WTC11 (cell line): ENCODE results near the gene QKI. TPM values are rescaled to one million over a fixed set of nuclear protein-coding genes. Genes with fewer than 3 reads are reported as not detected.

Experiments
- ATAC-seq: fragments of 200-7000 bp; cut with Tn5 transposase; 2 replicates; pipeline ENCODE4 v1.10.0; 2021; ENCODE audit warnings: mild to moderate bottlenecking, moderate library complexity
- CTCF ChIA-PET: fragments of 300-600 bp; sonication (Branson Sonifier 250); formaldehyde crosslinking; loops from one replicate; lab custom pipeline; 2021; ENCODE audit warnings: antibody characterized with exemption; lab: Charles Lee
- POLR2A ChIA-PET: fragments of 350-600 bp; sonication (Branson Sonifier 250); formaldehyde crosslinking; loops from one replicate; lab custom pipeline; 2021; ENCODE audit warnings: antibody characterized with exemption; lab: Charles Lee
- DNase-seq: peaks from one replicate; pipeline ENCODE4 v3.0.0; 2021; ENCODE audit warnings: low spot score
- H3K27ac Mint-ChIP-seq: 2 replicates; pipeline ENCODE4 v1.8.0; 2021; ENCODE audit warnings: mixed read lengths
- H3K27me3 Mint-ChIP-seq: 2 replicates; pipeline ENCODE4 v1.8.0; 2021; ENCODE audit warnings: low read depth, mild to moderate bottlenecking, moderate library complexity, mixed read lengths
- H3K36me3 Mint-ChIP-seq: 2 replicates; pipeline ENCODE4 v1.8.0; 2021; ENCODE audit warnings: mixed read lengths
- H3K4me1 Mint-ChIP-seq: 2 replicates; pipeline ENCODE4 v1.8.0; 2022; ENCODE audit warnings: mixed read lengths
- H3K4me3 Mint-ChIP-seq: 2 replicates; pipeline ENCODE4 v1.8.0; 2021; ENCODE audit warnings: mild to moderate bottlenecking, moderate library complexity, mixed read lengths
- H3K9me3 Mint-ChIP-seq: 2 replicates; pipeline ENCODE4 v1.8.0; 2021; ENCODE audit warnings: mixed read lengths
- ATF1 ChIP-seq: sonication (generic); formaldehyde crosslinking; IDR thresholded peaks from 2 replicates; pipeline ENCODE4 v1.8.1; 2023; ENCODE audit warnings: mild to moderate bottlenecking, moderate library complexity, missing genetic modification reagents
- CREM ChIP-seq: sonication (generic); formaldehyde crosslinking; IDR thresholded peaks from 2 replicates; pipeline ENCODE4 v1.8.1; 2022; ENCODE audit warnings: mild to moderate bottlenecking, missing genetic modification reagents, moderate library complexity
- FOXK1 ChIP-seq: sonication (generic); formaldehyde crosslinking; IDR thresholded peaks from 2 replicates; pipeline ENCODE4 v1.8.0; 2022; ENCODE audit warnings: mild to moderate bottlenecking, moderate library complexity, missing genetic modification reagents
- GABPB1 ChIP-seq: sonication (generic); formaldehyde crosslinking; IDR thresholded peaks from 2 replicates; pipeline ENCODE4 v1.8.1; 2023; ENCODE audit warnings: mild to moderate bottlenecking, missing genetic modification reagents
- GRHL2 ChIP-seq: fragments of 250-450 bp; sonication (Bioruptor Pico); IDR thresholded peaks from 2 replicates; pipeline ENCODE4 v1.8.0; 2022; ENCODE audit warnings: mild to moderate bottlenecking, moderate library complexity; ENCODE audit not compliant: insufficient replicate concordance, severe bottlenecking
- GTF2I ChIP-seq: fragments of 250-450 bp; sonication (Bioruptor Pico); conservative IDR thresholded peaks from 2 replicates; pipeline ENCODE4 v1.4.0; 2021; ENCODE audit warnings: mild to moderate bottlenecking
- HMGA2 ChIP-seq: fragments of 250-450 bp; sonication (Bioruptor Pico); IDR thresholded peaks from 2 replicates; pipeline ENCODE4 v1.4.0; 2021; ENCODE audit warnings: mild to moderate bottlenecking, moderate library complexity
- JUN ChIP-seq: sonication (generic); formaldehyde crosslinking; IDR thresholded peaks from 2 replicates; pipeline ENCODE4 v1.8.0; 2023; ENCODE audit warnings: mild to moderate bottlenecking, missing genetic modification reagents
- MLX ChIP-seq: sonication (generic); formaldehyde crosslinking; IDR thresholded peaks from 2 replicates; pipeline ENCODE4 v1.8.1; 2023; ENCODE audit warnings: mild to moderate bottlenecking, missing genetic modification reagents, moderate library complexity
- NR3C1 ChIP-seq: sonication (generic); formaldehyde crosslinking; conservative IDR thresholded peaks from 2 replicates; pipeline ENCODE4 v1.8.1; 2023; ENCODE audit warnings: low read depth, mild to moderate bottlenecking, missing genetic modification reagents
- RORB ChIP-seq: fragments of 250-450 bp; sonication (Bioruptor Pico); IDR thresholded peaks from 2 replicates; pipeline ENCODE4 v1.9.0; 2021; ENCODE audit warnings: mild to moderate bottlenecking
- SOX15 ChIP-seq: fragments of 250-450 bp; sonication (Bioruptor Pico); IDR thresholded peaks from 2 replicates; pipeline ENCODE4 v1.9.0; 2021; ENCODE audit warnings: mild to moderate bottlenecking
- SP1 ChIP-seq: sonication (generic); formaldehyde crosslinking; conservative IDR thresholded peaks from 2 replicates; pipeline ENCODE4 v1.8.1; 2022; ENCODE audit warnings: missing genetic modification reagents
- TCF7 ChIP-seq: sonication (generic); formaldehyde crosslinking; IDR thresholded peaks from 2 replicates; pipeline ENCODE4 v1.8.0; 2022; ENCODE audit warnings: mild to moderate bottlenecking, low read depth, missing genetic modification reagents, moderate library complexity
- TP53 ChIP-seq: sonication (generic); formaldehyde crosslinking; IDR thresholded peaks from 2 replicates; pipeline ENCODE4 v1.8.1; 2023; ENCODE audit warnings: mild to moderate bottlenecking, missing genetic modification reagents
- ZNF281 ChIP-seq: sonication (generic); formaldehyde crosslinking; IDR thresholded peaks from 2 replicates; pipeline ENCODE4 v1.8.0; 2023; ENCODE audit warnings: mild to moderate bottlenecking, missing genetic modification reagents
- ZNF396 ChIP-seq: fragments of 250-450 bp; sonication (Bioruptor Pico); IDR thresholded peaks from 2 replicates; pipeline ENCODE4 v1.8.0; 2021; ENCODE audit warnings: mild to moderate bottlenecking, moderate library complexity, borderline replicate concordance
- total RNA-seq: library from RNA; stranded (reverse); gene quantifications from 3 replicates; pipeline ENCODE4 v1.2.3, GENCODE V29; 2021
- TF ChIP-seq, protein P1 (sequence below): sonication (generic); formaldehyde crosslinking; IDR thresholded peaks from 2 replicates; pipeline ENCODE4 v1.8.0; 2022; ENCODE audit warnings: mild to moderate bottlenecking, missing genetic modification reagents
- TF ChIP-seq, protein P2 (sequence below): sonication (generic); formaldehyde crosslinking; IDR thresholded peaks from 2 replicates; pipeline ENCODE4 v1.8.0; 2023; ENCODE audit warnings: missing genetic modification reagents
- TF ChIP-seq, protein P3 (sequence below): sonication (generic); formaldehyde crosslinking; conservative IDR thresholded peaks from 2 replicates; pipeline ENCODE4 v1.8.1; 2023; ENCODE audit warnings: mild to moderate bottlenecking, low read depth, missing genetic modification reagents, moderate library complexity

The QKI gene
- total RNA-seq, 1 experiment from 2014 or later = 145 TPM

- TF ChIP-seq, protein P1, sequence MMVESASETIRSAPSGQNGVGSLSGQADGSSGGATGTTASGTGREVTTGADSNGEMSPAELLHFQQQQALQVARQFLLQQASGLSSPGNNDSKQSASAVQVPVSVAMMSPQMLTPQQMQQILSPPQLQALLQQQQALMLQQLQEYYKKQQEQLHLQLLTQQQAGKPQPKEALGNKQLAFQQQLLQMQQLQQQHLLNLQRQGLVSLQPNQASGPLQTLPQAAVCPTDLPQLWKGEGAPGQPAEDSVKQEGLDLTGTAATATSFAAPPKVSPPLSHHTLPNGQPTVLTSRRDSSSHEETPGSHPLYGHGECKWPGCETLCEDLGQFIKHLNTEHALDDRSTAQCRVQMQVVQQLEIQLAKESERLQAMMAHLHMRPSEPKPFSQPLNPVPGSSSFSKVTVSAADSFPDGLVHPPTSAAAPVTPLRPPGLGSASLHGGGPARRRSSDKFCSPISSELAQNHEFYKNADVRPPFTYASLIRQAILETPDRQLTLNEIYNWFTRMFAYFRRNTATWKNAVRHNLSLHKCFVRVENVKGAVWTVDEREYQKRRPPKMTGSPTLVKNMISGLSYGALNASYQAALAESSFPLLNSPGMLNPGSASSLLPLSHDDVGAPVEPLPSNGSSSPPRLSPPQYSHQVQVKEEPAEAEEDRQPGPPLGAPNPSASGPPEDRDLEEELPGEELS (CRISPR knock-in tag) = no peak
- TF ChIP-seq RORB (CRISPR knock-in tag) = no peak
- no peak for TF ChIP-seq GRHL2 (CRISPR knock-in tag)
- no peak for TF ChIP-seq ZNF281 (CRISPR knock-in tag)
- no peak for TF ChIP-seq GTF2I (CRISPR knock-in tag)
- TF ChIP-seq HMGA2 (CRISPR knock-in tag) = no peak
- no peak for TF ChIP-seq TP53 (CRISPR knock-in tag)
- no peak for TF ChIP-seq ATF1
- TF ChIP-seq, protein P2, sequence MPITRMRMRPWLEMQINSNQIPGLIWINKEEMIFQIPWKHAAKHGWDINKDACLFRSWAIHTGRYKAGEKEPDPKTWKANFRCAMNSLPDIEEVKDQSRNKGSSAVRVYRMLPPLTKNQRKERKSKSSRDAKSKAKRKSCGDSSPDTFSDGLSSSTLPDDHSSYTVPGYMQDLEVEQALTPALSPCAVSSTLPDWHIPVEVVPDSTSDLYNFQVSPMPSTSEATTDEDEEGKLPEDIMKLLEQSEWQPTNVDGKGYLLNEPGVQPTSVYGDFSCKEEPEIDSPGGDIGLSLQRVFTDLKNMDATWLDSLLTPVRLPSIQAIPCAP (CRISPR knock-in tag) = no peak
- TF ChIP-seq, all 79 proteins: peak for 0
Measured at GRCh38 chr6:163483107-163483506, 68.6 kb downstream of the QKI start (continued).

DNA sequence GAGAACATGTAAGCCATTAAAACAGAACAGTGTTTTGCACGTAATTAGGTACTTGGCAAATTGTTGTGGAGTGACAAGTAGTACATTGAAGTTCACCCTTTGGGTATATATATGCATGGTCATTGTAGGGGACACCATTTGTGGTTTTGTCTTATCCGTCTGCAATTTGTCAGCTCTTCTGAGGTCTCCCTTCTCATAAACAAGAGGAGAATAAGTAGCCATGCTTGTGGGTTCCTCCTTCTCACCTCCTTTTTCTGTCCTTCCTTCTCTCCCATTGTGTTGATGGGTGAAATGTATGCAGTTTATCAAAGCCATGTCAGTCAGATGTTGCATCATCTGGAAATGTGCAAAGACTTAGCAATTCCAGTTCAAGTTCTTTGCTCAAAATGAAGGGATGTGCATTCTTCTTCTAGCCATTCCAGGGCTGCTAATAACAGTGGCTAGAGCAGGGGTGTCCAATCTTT lies 70.9 kb downstream of the QKI start:
- H3K9me3 Mint-ChIP-seq = no peaks in the 10 kb centered on the region
- H3K36me3 Mint-ChIP-seq = peaks cover 4% of the 10 kb centered on the region; the same call in 1 of the 2 replicates

GRCh38 chr6:163486821-163487220 lies 72.3 kb downstream of the QKI start:
- ChIA-PET CTCF (no interaction called here), POLR2A (no interaction called here)
- H3K4me1 Mint-ChIP-seq = peaks cover 49% of the 10 kb centered on the region
- DNase-seq (no peak), ATAC-seq (no peak)
- no peaks in the 10 kb centered on the region for H3K36me3 Mint-ChIP-seq
- no peaks in the 10 kb centered on the region for H3K27me3 Mint-ChIP-seq
- 0 out of 2 replicates have a peak overlapping the region, but pooled peaks have one; percentile 41 for H3K27ac Mint-ChIP-seq
- H3K4me3 Mint-ChIP-seq = no peak overlapping the region
- H3K9me3 Mint-ChIP-seq = no peaks in the 10 kb centered on the region
- TF ChIP-seq, protein P1 (CRISPR knock-in tag) = no peak
- no peak for TF ChIP-seq NR3C1
- no peak for TF ChIP-seq GABPB1 (CRISPR knock-in tag)
- no peak for TF ChIP-seq JUN (CRISPR knock-in tag)
- no peak for TF ChIP-seq CREM
- TF ChIP-seq, protein P3, sequence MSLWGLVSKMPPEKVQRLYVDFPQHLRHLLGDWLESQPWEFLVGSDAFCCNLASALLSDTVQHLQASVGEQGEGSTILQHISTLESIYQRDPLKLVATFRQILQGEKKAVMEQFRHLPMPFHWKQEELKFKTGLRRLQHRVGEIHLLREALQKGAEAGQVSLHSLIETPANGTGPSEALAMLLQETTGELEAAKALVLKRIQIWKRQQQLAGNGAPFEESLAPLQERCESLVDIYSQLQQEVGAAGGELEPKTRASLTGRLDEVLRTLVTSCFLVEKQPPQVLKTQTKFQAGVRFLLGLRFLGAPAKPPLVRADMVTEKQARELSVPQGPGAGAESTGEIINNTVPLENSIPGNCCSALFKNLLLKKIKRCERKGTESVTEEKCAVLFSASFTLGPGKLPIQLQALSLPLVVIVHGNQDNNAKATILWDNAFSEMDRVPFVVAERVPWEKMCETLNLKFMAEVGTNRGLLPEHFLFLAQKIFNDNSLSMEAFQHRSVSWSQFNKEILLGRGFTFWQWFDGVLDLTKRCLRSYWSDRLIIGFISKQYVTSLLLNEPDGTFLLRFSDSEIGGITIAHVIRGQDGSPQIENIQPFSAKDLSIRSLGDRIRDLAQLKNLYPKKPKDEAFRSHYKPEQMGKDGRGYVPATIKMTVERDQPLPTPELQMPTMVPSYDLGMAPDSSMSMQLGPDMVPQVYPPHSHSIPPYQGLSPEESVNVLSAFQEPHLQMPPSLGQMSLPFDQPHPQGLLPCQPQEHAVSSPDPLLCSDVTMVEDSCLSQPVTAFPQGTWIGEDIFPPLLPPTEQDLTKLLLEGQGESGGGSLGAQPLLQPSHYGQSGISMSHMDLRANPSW (CRISPR knock-in tag) = no peak
- no peak for TF ChIP-seq ZNF396 (CRISPR knock-in tag)
- TF ChIP-seq TCF7 (CRISPR knock-in tag) = no peak
- no peak for TF ChIP-seq SP1 (CRISPR knock-in tag)
- TF ChIP-seq FOXK1 = no peak

More for the DNA sequence above, 70.9 kb downstream of the QKI start:
- ChIA-PET POLR2A (no interaction called here), CTCF (no interaction called here)
- DNase-seq (no peak), ATAC-seq (no peak)
- Mint-ChIP-seq H3K4me3 (no peak overlapping the region), H3K27ac (0 out of 2 replicates have a peak overlapping the region, but pooled peaks have one; percentile 15), H3K27me3 (no peaks in the 10 kb centered on the region), H3K4me1 (peaks cover 40% of the 10 kb centered on the region)
- TF ChIP-seq MLX (CRISPR knock-in tag) (no peak), ATF1 (no peak), GABPB1 (CRISPR knock-in tag) (peak; percentile 39; the same call in 1 of the 2 replicates), SOX15 (no peak)
